Fibroblast of the conjunctiva (primary cell): ENCODE data around the gene PARG.
A peak's percentile ranks its signal among the peaks of the same experiment; 100 is the strongest.
"Not testable (repeated sequence)": the region's sequence is repeated elsewhere in the genome, so short reads cannot be mapped to it uniquely, and the experiment has no call there.

Source experiments
- DNase-seq: peaks from one replicate; pipeline ENCODE4 v3.0.0-alpha.2; 2010; ENCODE audit warnings: low read depth

PARG gene

DNA sequence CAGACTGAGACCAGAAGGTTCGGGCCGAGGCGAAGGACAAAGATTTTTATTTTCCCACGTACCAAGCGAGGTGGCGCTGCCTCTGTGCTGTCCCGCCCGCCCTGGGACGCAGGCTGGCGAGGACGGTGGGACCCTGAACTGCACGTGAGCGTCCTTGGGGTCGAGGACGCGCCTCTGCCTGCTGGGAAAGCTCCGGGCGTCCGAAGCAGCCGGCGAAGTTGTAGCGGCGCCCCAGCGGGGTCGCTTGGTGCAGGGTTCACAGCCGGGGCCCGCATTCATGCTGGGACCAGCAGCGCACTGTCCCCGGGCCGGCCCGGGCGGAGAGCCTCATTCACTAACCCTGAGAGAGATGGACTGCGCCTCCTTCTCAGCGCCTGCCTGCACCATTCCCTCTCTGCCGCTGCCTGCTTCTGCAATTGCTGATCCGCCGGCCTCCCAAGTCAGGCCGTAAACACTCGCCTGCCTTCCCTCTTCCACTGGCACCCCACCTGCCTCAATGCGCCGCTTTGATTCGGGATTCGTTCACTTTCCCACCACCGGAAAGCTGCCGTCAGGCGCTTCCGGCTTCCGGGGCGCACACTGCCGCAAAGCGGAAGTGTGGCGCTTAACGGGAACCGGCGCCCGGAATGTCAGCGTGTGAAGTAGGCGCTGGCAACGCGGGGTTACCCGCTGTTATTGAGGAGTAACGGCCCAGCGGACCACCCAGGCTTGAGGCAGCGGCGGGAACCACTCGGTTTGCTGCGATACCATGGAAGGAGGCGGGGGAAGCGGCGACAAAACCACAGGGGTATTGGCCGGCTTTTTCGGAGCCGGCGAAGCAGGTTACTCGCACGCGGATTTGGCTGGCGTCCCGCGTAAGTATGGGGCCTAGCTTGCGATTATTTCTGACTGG is at the start of gene PARG, which contains the start of gene TIMM23B:
Gene PARG, minus strand, starts transcription at position 581 of the 892 bp plus-strand sequence. Its CDS starts 302 bp downstream, at position 279.
Gene TIMM23B, plus strand, starts transcription at position 607 of the 892 bp plus-strand sequence. Its CDS starts 142 bp downstream, at position 749.
- DNase-seq, result peak; percentile 34

DNA sequence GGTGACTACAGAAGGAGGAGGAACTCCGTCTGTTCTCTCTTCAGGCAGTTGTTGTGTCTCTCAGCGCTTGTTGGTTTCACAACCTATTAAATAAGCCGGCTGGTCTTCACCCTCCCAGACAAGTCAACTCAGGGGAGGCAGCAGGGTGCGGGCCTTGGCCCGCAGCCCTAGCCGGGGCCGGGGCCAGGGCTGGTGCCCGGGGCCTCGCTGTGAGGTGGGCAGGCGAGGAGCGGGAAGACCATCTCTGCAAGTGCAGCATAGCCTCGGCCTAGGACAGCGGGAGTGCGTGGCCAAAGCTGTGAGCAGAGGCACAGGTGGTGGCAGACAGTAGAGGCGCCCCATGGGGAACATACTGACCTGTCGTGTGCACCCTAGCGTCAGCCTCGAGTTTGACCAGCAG is 46.5 kb upstream of the PARG start, which contains the start of gene AGAP6:
Gene AGAP6, plus strand, starts transcription at position 31 of the 400 bp plus-strand sequence. Its CDS starts 310 bp downstream, at position 341.
- not testable (repeated sequence) for DNase-seq

DNA sequence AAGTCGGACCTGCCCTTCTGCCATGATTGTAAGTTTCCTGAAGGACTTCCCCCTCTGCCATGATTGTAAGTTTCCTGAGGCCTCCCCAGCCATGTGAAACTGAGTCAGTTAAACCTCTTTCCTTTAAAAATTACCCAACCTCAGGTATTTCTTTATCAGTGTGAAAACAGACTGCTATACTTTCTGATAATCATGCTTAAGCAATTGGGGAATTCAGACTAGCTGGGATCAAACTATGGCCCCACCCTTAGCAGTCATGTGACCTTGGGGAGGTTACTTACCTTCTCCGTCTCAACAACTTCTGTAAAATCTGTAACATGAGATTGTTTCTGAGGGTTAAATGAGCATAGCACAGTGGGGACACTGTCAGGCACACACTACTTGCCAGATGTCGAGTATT is 45.4 kb upstream of the PARG start:
- DNase-seq, result not testable (repeated sequence)

DNA sequence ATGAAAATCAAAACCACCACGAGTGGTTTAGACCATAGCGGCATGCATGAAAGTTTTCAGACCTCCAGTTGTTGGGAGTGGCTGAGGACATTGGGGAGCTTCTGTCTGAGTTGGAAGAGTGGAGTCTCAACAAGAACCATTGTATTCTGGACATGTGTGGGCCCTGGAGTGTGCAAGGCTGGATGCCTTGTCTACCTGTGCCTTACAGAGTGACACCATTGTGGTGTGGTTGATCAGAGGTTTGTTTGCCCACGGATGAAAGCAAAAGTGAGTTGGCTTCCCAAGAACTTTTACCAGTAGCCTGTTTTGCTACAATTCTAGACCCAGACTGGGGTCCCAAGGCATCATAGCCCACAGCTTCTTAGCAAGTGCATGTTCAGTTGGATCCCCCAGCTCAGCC is 35.9 kb upstream of the PARG start:
- DNase-seq, result not testable (repeated sequence)

DNA sequence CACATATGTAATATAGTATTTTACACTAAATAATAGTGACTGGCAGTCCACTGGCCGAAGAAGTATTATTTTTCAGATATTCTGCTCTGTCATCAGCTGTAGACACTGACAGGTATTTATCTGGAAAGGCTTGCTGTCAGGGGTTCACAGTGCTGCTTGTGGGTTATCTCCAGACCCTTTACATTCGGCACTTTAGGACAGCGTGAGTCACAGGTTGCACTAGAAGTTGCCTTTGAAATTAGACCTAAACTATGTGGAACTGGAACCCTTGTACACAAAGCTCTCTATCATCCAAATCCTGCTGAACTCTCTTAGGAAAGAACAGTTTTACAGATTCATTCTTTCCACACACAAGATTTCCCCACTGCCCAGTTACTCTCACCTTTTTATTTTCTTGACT is 30.3 kb upstream of the PARG start:
- DNase-seq, result not testable (repeated sequence)

DNA sequence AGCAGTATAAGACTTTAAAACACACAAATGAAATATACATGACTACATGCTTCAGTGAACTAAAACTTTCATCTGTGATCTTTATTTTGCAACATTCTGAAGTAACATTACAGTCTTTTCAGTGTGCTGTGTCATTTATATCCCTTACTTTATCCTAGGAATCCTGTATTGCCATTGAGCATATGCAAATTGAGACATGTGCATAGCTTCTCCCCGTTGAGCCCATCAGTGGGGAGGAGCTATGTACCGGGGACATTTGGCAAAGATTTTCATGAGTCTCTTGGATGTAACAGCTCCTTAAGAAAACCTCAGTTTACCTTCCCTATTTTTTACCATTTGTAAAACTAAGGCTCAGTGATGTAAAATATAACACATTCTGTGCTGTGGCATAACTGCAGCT is 29.6 kb upstream of the PARG start:
- DNase-seq, result not testable (repeated sequence)

DNA sequence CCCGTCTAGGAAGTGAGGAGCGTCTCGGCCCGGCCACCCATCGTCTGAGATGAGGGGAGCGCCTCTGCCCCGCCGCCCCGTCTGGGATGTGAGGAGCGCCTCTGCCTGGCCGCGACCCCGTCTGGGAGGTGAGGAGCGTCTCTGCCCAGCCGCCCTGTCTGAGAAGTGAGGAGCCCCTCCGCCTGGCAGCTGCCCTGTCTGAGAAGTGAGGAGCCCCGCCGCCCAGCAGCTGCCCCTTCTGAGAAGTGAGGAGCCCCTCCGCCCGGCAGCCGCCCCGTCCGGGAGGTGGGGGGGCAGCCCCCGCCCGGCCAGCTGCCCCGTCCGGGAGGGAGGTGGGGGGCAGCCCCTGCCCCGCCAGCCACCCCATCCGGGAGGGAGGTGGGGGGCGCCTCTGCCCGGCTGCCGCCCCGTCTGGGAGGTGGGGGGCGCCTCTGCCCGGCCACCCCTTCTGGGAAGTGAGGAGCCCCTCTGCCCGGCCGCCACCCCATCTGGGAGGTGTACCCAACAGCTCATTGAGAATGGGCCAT is 28.6 kb upstream of the PARG start:
- DNase-seq, result not testable (repeated sequence)

DNA sequence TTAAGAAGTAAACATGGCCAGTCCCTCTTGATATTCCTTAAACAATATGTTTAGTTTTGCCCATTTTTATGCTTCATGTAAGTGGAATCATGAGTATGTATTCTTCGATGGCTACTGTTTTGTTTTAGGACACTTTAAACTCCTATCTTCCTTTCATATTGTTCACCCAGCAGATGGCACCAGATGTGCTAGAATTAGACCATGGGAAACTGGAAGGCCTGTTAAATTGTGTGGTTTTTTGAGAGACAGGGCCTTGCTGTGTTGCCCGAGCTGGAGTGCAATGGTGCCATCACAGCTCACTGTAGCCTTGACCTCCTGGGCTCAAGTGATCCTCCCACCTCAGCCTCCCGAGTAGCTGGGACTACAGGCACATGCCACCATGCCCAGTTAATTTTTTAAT is 11.3 kb upstream of the PARG start:
- DNase-seq, result not testable (repeated sequence)

DNA sequence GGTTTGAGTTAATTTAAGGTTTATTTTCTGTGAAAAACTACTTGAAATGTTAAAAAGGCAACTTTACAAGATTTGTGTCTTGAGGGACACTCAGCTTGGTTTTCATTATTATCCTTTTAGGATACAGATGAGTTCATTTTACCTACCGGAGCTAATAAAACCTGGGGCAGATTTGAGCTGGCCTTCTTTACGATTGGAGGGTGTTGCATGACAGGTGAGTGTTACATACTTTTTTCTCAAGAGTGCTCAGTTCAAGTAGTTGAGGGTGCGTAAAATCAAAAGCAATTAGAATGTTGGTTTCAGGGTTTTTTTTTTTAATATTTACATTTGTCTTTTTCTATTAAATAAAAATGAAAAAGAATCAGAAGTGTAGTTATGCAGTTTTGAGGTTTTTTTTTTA is 10.2 kb upstream of the PARG start:
- DNase-seq, result not testable (repeated sequence)

DNA sequence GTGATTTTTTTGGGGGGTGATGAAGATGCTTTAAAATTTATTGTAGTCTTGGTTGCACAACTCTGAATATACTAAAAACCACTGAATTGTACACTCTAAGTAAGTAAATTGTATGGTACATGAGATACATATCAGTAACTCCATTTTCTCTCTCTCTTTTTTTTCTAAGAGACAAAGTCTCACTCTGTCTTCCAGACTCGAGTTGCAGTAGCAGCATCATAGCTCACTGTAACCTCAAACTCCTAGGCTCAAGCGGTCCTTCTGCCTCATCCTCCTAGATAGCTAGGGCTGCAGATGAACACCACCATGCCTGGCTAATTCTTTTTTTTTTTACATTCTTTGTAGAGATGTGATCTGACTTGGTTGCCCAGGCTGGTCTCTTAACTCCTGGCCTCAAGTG is 6.9 kb upstream of the PARG start:
- not testable (repeated sequence) for DNase-seq

DNA sequence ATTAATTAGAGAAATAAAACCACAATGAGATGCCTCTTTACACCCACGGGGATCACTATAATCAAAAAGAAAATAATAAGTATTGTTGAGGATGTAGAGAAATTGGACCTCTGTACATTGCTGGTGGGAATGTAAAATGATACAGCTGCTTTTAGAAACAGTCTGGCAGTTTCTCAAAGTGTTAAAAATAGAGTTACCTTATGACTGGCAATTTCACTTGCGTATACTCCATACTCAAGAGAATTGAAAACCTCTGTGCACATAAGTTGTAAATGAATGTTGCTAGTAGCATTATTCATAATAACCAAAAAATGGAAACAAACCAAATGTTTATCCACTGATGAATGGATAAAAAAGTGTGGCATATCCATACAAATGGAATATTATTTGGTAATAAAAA is 6.3 kb upstream of the PARG start:
- DNase-seq, result not testable (repeated sequence)

DNA sequence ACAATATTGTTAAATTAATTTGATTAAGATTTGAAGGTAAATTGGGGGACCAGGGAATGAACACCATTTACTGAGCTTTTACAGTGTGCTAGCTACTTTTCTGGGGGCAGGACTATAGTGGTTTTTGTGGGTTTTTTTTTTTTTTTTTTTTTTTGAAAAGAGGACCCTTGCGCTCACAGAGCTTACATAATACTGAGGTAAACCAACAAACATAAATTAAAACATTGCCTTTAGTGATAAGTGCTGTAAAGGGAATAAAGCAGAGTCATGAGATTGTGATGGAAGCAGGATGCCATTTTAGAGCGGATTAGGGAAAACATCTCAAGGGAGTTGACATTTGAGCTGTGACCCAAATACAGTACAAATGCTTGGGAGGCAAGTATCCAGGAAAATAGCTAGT is 1.8 kb upstream of the PARG start:
- DNase-seq, result not testable (repeated sequence)

DNA sequence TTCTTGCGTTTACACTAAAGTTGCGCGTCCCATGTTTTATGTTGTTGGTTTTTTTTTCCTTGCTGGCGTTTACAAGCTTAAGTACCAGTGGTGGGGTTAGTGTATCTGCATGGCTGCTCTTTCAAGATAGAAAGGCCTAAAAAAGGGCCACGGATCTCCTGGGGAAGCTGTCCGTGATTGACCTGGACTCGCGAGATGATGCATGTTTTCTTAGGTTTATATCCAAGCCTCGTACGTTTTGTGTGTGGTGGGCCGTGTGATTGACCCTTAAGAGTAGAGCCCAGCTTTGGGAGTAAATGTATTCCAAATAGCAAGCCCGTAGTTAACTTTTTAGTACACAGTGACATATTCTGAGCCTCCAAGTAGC is 495 bp upstream of the PARG start:
- not testable (repeated sequence) for DNase-seq

DNA sequence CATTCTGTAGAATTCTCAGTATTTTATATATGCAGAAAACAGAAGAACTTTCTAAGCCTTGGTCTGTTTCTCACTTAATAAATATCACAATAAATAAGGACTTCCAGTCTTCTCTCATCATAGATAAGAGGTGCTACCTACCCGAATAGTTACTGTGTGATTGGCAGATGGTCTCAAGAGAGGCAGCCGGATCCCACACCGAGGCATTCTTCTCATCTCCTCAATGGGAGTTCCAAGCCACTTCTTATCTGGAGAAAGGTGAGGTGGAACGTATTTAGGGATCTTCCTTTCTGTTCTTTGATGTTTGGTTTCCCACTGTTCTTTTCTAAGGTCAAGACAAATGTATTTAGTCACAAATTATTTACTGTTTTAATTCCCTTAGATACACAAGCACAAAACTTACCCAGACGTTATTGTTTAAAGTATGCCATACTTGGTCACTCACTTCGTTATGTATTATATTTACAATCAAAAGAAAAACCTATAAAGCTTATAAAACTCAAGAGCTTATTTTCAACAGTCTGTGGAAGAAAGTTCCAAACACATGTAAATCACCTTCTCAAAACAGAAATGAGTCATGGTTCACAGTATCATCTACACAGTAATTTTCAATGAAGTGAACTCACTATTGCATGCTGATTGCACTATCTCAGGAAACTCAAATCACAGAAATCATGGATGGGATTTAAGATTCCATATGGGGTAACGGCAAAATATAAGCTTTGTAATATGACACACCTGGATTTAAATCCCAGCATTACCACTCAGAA is 9.7 kb downstream of the PARG start:
- not testable (repeated sequence) for DNase-seq

DNA sequence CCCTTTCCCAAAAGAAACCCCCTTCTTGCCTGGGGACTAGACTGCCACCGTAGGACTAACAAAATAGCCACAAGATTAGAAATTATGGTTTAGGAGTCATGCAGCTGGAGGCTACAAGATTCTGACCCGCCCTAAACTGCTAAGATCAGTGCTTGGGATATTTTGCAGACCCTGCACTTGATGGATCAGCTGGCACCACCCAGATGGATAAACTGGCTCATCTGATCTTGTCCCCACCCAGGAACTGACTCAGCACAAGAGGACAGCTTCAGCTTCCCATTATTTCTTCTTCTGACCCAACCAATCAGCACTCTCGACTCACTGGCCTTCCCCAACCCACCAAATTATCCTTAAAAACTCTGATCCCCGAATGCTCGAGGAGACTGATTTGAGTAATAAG is 10.6 kb downstream of the PARG start:
- not testable (repeated sequence) for DNase-seq

DNA sequence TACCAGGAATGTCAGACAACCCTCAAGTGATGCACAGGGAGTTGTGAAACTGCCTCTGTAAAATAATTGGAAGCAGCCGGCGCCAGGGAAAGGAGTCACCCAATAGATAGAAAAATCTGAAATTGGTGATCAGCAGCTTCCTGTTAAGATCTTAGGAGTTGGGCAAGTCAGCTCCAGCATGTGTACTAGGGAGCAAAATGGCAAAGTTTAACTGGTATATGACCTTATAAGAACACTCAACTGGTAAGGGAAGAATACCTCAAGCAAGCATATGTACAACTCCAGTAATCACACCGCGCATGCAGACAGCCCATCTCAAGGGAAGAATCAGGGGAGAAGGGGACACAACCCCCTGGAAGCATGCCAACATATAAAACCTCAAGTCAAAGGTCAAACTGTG is 18.3 kb downstream of the PARG start:
- DNase-seq, result not testable (repeated sequence)

DNA sequence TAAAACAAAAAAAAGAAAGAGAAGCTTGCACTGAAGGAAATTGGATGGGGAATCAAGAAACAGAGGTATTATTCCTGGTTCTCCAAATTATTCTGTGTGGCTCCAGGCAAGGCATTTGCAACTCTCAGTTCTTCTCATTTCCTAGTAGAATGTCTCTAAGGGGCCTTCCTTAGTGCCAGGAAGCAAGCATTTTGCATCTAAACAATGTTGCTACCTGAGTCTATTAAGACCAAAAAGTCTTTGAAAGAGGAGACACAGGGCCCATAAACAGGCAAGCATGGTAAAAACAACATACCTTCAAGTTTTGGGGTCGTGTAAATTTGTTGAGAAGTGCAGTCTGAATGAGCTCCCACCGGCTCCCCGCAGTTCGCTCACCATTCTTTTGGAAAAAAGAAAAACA is 19.8 kb downstream of the PARG start:
- not testable (repeated sequence) for DNase-seq

DNA sequence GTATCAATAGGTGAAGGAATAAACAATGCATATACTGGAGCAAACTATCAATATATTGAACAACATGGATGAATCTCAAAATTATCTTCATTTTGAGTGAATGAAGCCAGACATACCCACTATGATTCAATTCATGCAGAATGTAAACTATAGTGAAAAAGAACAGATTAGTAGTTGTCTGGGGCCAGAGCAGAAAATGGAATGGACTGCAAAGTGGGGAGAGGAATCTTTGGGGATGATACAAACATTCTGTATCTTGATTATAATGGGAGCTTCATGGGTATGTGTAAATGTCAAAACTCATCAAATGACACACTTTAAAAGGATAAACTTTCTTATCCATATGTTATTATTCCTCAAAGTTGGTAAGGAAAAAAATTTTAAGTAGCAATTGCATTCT is 23.9 kb downstream of the PARG start:
- DNase-seq, result not testable (repeated sequence)

DNA sequence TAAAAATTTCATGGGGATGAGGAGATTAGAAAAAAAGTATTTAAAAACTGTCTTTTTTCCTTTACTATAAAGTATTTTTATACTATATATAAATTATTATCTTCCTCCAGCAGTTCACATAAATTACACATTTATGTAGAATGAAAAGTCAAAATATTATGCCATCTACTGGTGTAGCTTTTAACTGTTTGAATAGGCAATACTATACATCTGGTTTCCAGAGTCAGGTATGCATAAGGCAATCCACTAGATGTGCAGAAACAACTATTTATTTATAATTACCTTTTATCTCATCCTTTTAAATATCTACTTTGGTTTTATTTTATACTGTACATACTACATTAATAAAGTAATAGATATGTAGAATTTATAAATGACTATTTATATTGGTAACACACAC is 25.4 kb downstream of the PARG start:
- DNase-seq, result not testable (repeated sequence)

DNA sequence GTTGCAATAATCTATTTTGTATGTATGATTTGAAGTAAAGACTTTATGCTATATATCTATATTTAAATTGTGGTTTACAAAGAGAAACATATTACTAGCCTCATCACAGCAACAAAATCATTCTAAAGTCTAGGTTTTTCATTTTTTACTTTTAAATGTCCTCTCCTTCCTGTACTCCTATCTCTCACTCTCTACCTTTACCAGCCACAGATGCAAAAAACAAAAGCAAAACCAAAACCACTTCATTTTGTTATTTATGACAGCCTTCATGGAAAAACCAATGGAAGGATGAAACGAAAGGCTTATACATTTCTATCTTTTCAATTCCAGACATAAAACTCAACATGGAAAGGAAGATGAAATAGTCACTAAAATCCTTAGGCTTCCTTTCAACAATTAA is 31.5 kb downstream of the PARG start:
- not testable (repeated sequence) for DNase-seq

DNA sequence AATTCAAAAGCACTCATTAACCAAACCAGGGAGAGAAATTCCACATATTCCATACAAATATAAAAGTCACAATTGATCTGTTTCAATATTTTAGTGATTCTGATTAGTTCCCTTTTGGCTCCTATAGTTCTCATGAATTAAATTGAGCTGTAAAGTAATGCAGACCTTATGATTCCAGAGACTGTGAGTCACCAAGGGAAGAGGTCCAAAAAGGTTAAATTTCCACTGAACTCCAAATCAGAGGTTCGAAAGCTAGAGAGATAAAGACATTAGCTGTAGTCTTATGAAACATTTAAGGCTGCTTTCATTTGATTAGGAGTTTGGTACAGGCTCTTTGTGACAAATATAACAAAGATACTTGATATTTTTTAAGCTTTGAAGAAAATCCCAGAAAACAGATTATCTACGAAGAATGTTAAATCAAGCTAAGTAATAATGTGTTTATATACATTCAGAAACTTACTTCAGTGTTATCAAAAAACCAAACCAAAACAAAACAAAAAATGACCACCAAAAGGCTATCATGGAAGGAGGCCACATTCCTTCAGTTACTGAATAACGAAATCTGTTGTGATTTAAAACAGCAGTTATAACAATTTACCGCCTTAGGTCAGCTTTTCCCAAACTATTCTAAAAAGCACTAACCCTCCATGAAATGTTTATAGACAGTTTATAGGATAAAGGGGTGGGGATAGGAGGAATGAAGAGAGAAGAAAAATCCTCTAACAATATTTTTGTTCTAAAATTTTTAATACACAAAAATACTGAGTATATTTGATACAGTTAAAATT is 33.3 kb downstream of the PARG start:
- not testable (repeated sequence) for DNase-seq

DNA sequence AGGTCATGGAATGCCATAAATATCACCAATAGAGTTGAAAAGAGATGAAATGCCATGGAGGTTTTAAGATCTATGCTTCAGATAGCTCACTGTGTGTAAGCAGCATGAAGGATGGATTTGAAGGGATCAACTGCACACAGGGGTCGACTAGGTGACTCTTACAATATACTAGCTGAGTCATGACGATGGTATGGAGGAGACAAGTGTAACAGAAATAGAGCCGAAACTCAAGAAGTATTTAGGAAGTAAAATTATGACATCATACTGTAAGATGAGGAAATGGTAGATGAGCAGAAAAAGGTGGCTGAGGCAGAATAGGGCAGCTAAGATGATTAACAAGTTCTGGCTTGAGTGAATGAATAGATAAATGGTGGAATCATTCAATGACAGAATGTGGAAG is 38.0 kb downstream of the PARG start:
- DNase-seq, result not testable (repeated sequence)
